HFF-Myc (cell line): ENCODE measurements around the gene SLC4A3.

Experiments
- DNase-seq: peaks from one replicate; pipeline ENCODE4 v3.0.0-alpha.2; 2011; ENCODE audit warnings: low read depth; ENCODE audit errors: extremely low read depth
- H3K4me3 ChIP-seq: replicated peaks from 2 replicates; pipeline ENCODE4 v1.5.1; 2011; ENCODE audit warnings: low read depth, mild to moderate bottlenecking, control low read depth, low read length
- TF ChIP-seq, protein P1 (sequence below): IDR thresholded peaks from 2 replicates; pipeline ENCODE4 v1.5.1; 2012; ENCODE audit warnings: mild to moderate bottlenecking, low read depth, low read length, control low read depth; ENCODE audit errors: missing control alignments

The SLC4A3 gene

DNA sequence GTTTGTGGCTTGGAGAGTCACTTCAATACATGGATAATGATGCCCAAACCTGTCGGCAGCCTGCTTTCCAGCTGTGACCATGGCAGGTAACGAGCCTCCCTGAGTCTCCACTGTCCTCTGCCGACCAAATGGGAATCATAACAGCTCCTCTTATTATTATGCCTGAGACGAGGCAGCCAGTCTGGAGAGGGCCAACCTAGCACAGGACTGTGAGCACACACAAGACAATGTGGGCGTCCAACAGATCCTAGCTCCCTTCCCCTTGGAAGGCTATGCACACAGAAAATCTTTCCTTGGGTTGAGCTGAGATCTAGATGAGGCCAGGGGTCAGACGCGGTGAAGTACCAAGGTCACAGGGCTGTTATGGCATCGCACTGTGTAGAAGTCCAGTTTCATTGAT is 890 bp upstream of the SLC4A3 start:
- DNase-seq = no peak

DNA sequence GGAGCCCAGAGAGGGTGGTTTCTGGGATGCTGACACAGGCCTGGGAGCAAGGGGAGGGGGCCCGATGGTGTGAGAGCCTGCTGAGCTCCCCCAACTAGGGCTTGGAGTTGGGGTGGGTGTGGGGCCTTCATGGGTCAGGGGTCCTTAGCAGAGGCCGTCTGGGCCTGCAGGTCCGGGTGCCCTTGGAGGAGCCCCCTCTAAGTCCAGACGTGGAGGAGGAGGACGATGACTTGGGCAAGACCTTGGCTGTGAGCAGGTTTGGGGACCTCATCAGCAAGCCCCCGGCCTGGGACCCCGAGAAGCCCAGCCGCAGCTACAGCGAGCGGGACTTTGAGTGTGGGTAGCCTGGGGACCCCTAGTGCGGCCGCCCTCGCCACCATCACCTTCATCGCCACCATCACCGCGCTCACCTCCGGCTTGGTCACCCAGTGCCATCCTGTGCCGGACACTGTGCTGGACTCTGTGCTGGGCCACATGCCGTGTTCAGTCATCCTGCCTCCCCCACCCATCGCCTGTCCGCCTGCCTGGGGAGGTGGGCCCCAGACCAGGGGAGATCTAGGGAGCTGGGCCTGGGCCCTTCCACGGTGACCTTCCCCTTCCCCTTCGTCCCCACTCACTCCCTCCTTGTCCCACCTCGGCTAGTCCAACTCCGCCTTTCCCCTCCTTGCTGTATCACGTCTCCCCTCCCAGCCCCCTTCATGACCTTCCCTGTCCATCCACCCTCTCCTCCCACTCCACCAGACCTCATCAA is 980 bp downstream of the SLC4A3 start:
- peak overlapping the region; percentile 47 for H3K4me3 ChIP-seq
- DNase-seq = no peak
- TF ChIP-seq, protein P1, sequence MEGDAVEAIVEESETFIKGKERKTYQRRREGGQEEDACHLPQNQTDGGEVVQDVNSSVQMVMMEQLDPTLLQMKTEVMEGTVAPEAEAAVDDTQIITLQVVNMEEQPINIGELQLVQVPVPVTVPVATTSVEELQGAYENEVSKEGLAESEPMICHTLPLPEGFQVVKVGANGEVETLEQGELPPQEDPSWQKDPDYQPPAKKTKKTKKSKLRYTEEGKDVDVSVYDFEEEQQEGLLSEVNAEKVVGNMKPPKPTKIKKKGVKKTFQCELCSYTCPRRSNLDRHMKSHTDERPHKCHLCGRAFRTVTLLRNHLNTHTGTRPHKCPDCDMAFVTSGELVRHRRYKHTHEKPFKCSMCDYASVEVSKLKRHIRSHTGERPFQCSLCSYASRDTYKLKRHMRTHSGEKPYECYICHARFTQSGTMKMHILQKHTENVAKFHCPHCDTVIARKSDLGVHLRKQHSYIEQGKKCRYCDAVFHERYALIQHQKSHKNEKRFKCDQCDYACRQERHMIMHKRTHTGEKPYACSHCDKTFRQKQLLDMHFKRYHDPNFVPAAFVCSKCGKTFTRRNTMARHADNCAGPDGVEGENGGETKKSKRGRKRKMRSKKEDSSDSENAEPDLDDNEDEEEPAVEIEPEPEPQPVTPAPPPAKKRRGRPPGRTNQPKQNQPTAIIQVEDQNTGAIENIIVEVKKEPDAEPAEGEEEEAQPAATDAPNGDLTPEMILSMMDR = no peak

More for the DNA sequence above, 890 bp upstream of the SLC4A3 start:
- TF ChIP-seq, protein P1 = no peak
- no peak overlapping the region for H3K4me3 ChIP-seq

- TF ChIP-seq, protein P1 = no peak
- no peak overlapping the region for H3K4me3 ChIP-seq
- DNase-seq = no peak
Observed at GRCh38 chr2:219628986-219629901, 1.8 kb downstream of the SLC4A3 start.

GRCh38 chr2:219629976-219630695 is 2.7 kb downstream of the SLC4A3 start:
- DNase-seq = no peak
- TF ChIP-seq, protein P1 = no peak
- H3K4me3 ChIP-seq = no peak overlapping the region

- no peak overlapping the region for H3K4me3 ChIP-seq
- no peak for DNase-seq
- TF ChIP-seq, protein P1 = no peak
Observed at GRCh38 chr2:219630770-219631405, 3.5 kb downstream of the SLC4A3 start.

- H3K4me3 ChIP-seq = no peak overlapping the region
- DNase-seq = no peak
- TF ChIP-seq, protein P1 = no peak
Observed at GRCh38 chr2:219631406-219631891, 4.0 kb downstream of the SLC4A3 start.
